Stimulated activated CD4-positive, alpha-beta T cell treated with anti-CD3 and anti-CD28 coated beads, Interleukin-2, amount 100 ng/mL, for 4 hours (primary cell): Measurements from ENCODE around the gene TCAF1.

Experiments
- DNase-seq: peaks from one replicate; pipeline ENCODE4 v3.0.0-alpha.2; 2020; ENCODE audit warnings: low read depth

The TCAF1 gene

GRCh38 chr7:143901668-143902331 lies at the start of gene TCAF1:
TCAF1 (minus strand) TSS chr7:143902176; CDS start chr7:143876608, 25,568 bp downstream.
- DNase-seq = peak; percentile 82

GRCh38 chr7:143948733-143949132 lies 46.8 kb upstream of the TCAF1 start:
- DNase-seq = no peak

- no peak for DNase-seq
These were observed 45.1 kb upstream of the TCAF1 start for GRCh38 chr7:143947111-143947510.

GRCh38 chr7:143945423-143945822 lies 43.4 kb upstream of the TCAF1 start:
- no peak for DNase-seq

- DNase-seq = no peak
These were observed 36.6 kb upstream of the TCAF1 start for GRCh38 chr7:143938379-143939243.

GRCh38 chr7:143936087-143937009 lies 34.4 kb upstream of the TCAF1 start:
- no peak for DNase-seq

GRCh38 chr7:143934526-143935325 lies 32.8 kb upstream of the TCAF1 start, which contains the start of gene OR2F2:
OR2F2 (plus strand) TSS chr7:143935233; CDS start chr7:143935233, 0 bp downstream.
- no peak for DNase-seq

- DNase-seq = no peak
These were observed 29.8 kb upstream of the TCAF1 start for GRCh38 chr7:143931739-143932138.

GRCh38 chr7:143929224-143929920 lies 27.4 kb upstream of the TCAF1 start:
- DNase-seq = no peak

- DNase-seq = no peak
These were observed 22.9 kb upstream of the TCAF1 start for GRCh38 chr7:143924851-143925250.

- DNase-seq = no peak
These were observed 13.1 kb upstream of the TCAF1 start for GRCh38 chr7:143914938-143915652.

- DNase-seq = no peak
These were observed 12.1 kb upstream of the TCAF1 start for GRCh38 chr7:143913945-143914615.

- no peak for DNase-seq
These were observed 8.7 kb upstream of the TCAF1 start for GRCh38 chr7:143910473-143911248.

- no peak for DNase-seq
These were observed 7.9 kb upstream of the TCAF1 start for GRCh38 chr7:143909863-143910262.

- DNase-seq = no peak
These were observed 6.1 kb upstream of the TCAF1 start for GRCh38 chr7:143908120-143908519.

GRCh38 chr7:143906895-143907294 lies 4.9 kb upstream of the TCAF1 start:
- DNase-seq = no peak

GRCh38 chr7:143906151-143906550 lies 4.2 kb upstream of the TCAF1 start:
- DNase-seq = no peak

- DNase-seq = no peak
These were observed 3.5 kb upstream of the TCAF1 start for GRCh38 chr7:143905509-143905908.
